Smooth muscle cell (in vitro differentiated cells): Measurements from ENCODE around the gene GNB1. TPM values are rescaled to one million over a fixed set of nuclear protein-coding genes. Genes with fewer than 3 reads are reported as not detected.

Experiments used
- DNase-seq: peaks from one replicate; lab custom pipeline; 2025; ENCODE audit not compliant: unreplicated experiment; lab: John Stamatoyannopoulos, UW
- H2AFZ ChIP-seq: fragments of 200-600 bp; sonication (generic); 2 replicates; pipeline ENCODE4 v1.6.0; 2016; ENCODE audit warnings: antibody characterized with exemption, low read depth, mild to moderate bottlenecking
- H3F3A ChIP-seq: fragments of 200-600 bp; sonication (generic); 2 replicates; pipeline ENCODE4 v1.6.0; 2017; ENCODE audit warnings: antibody characterized with exemption, low read depth
- H3K27ac ChIP-seq: fragments of 200-600 bp; sonication (generic); 2 replicates; pipeline ENCODE4 v1.5.1; 2016; ENCODE audit warnings: low read depth, mild to moderate bottlenecking
- H3K27me3 ChIP-seq: fragments of 200-600 bp; sonication (generic); 2 replicates; pipeline ENCODE4 v1.6.1; 2016; ENCODE audit warnings: low read depth, mild to moderate bottlenecking
- H3K36me3 ChIP-seq: fragments of 200-600 bp; sonication (generic); 2 replicates; pipeline ENCODE4 v1.5.1; 2016; ENCODE audit warnings: low read depth
- H3K4me1 ChIP-seq: fragments of 200-600 bp; sonication (generic); 2 replicates; pipeline ENCODE4 v1.5.1; 2016; ENCODE audit warnings: low read depth
- H3K4me2 ChIP-seq: fragments of 200-600 bp; sonication (generic); 2 replicates; pipeline ENCODE4 v1.6.0; 2016; ENCODE audit warnings: mild to moderate bottlenecking
- H3K4me3 ChIP-seq: fragments of 200-600 bp; sonication (generic); 2 replicates; pipeline ENCODE4 v1.5.1; 2016; ENCODE audit warnings: mild to moderate bottlenecking
- H3K79me2 ChIP-seq: fragments of 200-600 bp; sonication (generic); 2 replicates; pipeline ENCODE4 v1.6.0; 2016; ENCODE audit warnings: low read depth, mild to moderate bottlenecking
- H3K9ac ChIP-seq: fragments of 200-600 bp; sonication (generic); 2 replicates; pipeline ENCODE4 v1.6.0; 2016; ENCODE audit warnings: low read depth
- H3K9me3 ChIP-seq: fragments of 200-600 bp; sonication (generic); replicated peaks from 2 replicates; pipeline ENCODE4 v1.5.1; 2016; ENCODE audit warnings: low read depth
- H4K20me1 ChIP-seq: fragments of 200-600 bp; sonication (generic); 2 replicates; pipeline ENCODE4 v1.6.0; 2016; ENCODE audit warnings: low read depth
- WGBS: methylation state at CpG from one replicate; pipeline ENCODE4 v1.1.7; 2016; ENCODE audit warnings: low lambda C conversion rate; 5-methylcytosine and 5-hydroxymethylcytosine counted together
- polyA plus RNA-seq: library from polyadenylated mRNA; unstranded; fragments of >200 nt; fragmentation: Nextera tagmentation; extraction: Ambion mirVana; gene quantifications from 2 replicates; pipeline ENCODE4 v1.2.1, GENCODE V29; 2016
- total RNA-seq: library from RNA; depleted of rRNA; stranded (reverse); fragments of >200 nt; gene quantifications from 2 replicates; pipeline ENCODE4 v1.2.3, GENCODE V29; 2014
- TF ChIP-seq, protein P1 (sequence below): fragments of 200-600 bp; sonication (generic); IDR thresholded peaks from 2 replicates; pipeline ENCODE4 v1.5.1; 2017; ENCODE audit warnings: borderline replicate concordance, mild to moderate bottlenecking, antibody characterized with exemption; ENCODE audit not compliant: insufficient read depth, poor library complexity, severe bottlenecking

The GNB1 gene
- total and polyA plus RNA-seq, 2 experiments from 2014 or later: 208 to 293 TPM

- no peak for DNase-seq
- Histone ChIP-seq H3K4me1 (peaks cover 11% of the 10 kb centered on the region), H3F3A (peaks cover 5% of the 10 kb centered on the region), H4K20me1 (peaks cover 35% of the 10 kb centered on the region), H2AFZ (no peak overlapping the region), H3K4me3 (peak overlapping the region; percentile 91), H3K27me3 (no peaks in the 10 kb centered on the region), H3K4me2 (peak overlapping the region; percentile 100), H3K9ac (peak overlapping the region; percentile 76), H3K36me3 (no peaks in the 10 kb centered on the region), H3K9me3 (no peaks in the 10 kb centered on the region), H3K79me2 (peaks cover 61% of the 10 kb centered on the region), H3K27ac (peak overlapping the region; percentile 39)
- WGBS: 72% methylated on average over 9 of the region's 9 CpGs
- TF ChIP-seq, protein P1, sequence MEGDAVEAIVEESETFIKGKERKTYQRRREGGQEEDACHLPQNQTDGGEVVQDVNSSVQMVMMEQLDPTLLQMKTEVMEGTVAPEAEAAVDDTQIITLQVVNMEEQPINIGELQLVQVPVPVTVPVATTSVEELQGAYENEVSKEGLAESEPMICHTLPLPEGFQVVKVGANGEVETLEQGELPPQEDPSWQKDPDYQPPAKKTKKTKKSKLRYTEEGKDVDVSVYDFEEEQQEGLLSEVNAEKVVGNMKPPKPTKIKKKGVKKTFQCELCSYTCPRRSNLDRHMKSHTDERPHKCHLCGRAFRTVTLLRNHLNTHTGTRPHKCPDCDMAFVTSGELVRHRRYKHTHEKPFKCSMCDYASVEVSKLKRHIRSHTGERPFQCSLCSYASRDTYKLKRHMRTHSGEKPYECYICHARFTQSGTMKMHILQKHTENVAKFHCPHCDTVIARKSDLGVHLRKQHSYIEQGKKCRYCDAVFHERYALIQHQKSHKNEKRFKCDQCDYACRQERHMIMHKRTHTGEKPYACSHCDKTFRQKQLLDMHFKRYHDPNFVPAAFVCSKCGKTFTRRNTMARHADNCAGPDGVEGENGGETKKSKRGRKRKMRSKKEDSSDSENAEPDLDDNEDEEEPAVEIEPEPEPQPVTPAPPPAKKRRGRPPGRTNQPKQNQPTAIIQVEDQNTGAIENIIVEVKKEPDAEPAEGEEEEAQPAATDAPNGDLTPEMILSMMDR: no peak
Measured at GRCh38 chr1:1776672-1777582, 114.0 kb downstream of the GNB1 start.

- Histone ChIP-seq H3K4me2 (no peak overlapping the region), H3K4me1 (peaks cover 11% of the 10 kb centered on the region), H3K36me3 (no peaks in the 10 kb centered on the region), H2AFZ (no peak overlapping the region), H4K20me1 (peaks cover 43% of the 10 kb centered on the region), H3K27ac (no peak overlapping the region), H3K79me2 (peaks cover 75% of the 10 kb centered on the region), H3K9ac (no peak overlapping the region), H3F3A (peaks cover 5% of the 10 kb centered on the region), H3K9me3 (no peaks in the 10 kb centered on the region), H3K27me3 (no peaks in the 10 kb centered on the region), H3K4me3 (no peak overlapping the region)
- 92% methylated on average over 11 of the region's 11 CpGs for WGBS
- TF ChIP-seq, protein P1: no peak
- DNase-seq: no peak
Measured at GRCh38 chr1:1775327-1776226, 115.3 kb downstream of the GNB1 start.

- TF ChIP-seq, protein P1: no peak
- H2AFZ ChIP-seq: no peak overlapping the region
- WGBS: 96% methylated on average over 4 of the region's 4 CpGs
Measured at GRCh38 chr1:1773874-1774273, 117.0 kb downstream of the GNB1 start.

More at GRCh38 chr1:1773874-1774273, 117.0 kb downstream of the GNB1 start:
- no peak overlapping the region for H3K4me3 ChIP-seq
- peaks cover 92% of the 10 kb centered on the region for H3K79me2 ChIP-seq
- H3F3A ChIP-seq: no peaks in the 10 kb centered on the region
- no peaks in the 10 kb centered on the region for H3K27me3 ChIP-seq
- peaks cover 11% of the 10 kb centered on the region for H3K4me1 ChIP-seq
- no peak overlapping the region for H3K9ac ChIP-seq
- no peaks in the 10 kb centered on the region for H3K9me3 ChIP-seq
- no peak overlapping the region for H3K4me2 ChIP-seq
- DNase-seq: no peak
- H4K20me1 ChIP-seq: peaks cover 57% of the 10 kb centered on the region
- no peaks in the 10 kb centered on the region for H3K36me3 ChIP-seq
- H3K27ac ChIP-seq: no peak overlapping the region
